GM19043 (cell line): ENCODE data around the gene PSMC3.
"Not testable (repeated sequence)": the region's sequence is repeated elsewhere in the genome, so short reads cannot be mapped to it uniquely, and the experiment has no call there.

Experiments used
- ATAC-seq: cut with Tn5 transposase; IDR thresholded peaks from one replicate; pipeline ENCODE4 v1.9.1; 2021; ENCODE audit warnings: low read depth; ENCODE audit not compliant: unreplicated experiment

Gene PSMC3

GRCh38 chr11:47426062-47426956 is at the start of gene PSMC3:
PSMC3 (minus strand) TSS chr11:47426439; CDS start chr11:47426279, 160 bp downstream.
- peak; percentile 84 for ATAC-seq

- no peak for ATAC-seq
Observed at GRCh38 chr11:47470671-47471070, 44.4 kb upstream of the PSMC3 start.

GRCh38 chr11:47469361-47470179 is 43.3 kb upstream of the PSMC3 start:
- no peak for ATAC-seq

- ATAC-seq = no peak
Observed at GRCh38 chr11:47468598-47469214, 42.5 kb upstream of the PSMC3 start.

- no peak for ATAC-seq
Observed at GRCh38 chr11:47467357-47467756, 41.1 kb upstream of the PSMC3 start.

- ATAC-seq = no peak
Observed at GRCh38 chr11:47466701-47467250, 40.5 kb upstream of the PSMC3 start.

GRCh38 chr11:47466201-47466600 is 40.0 kb upstream of the PSMC3 start:
- no peak for ATAC-seq

- no peak for ATAC-seq
Observed at GRCh38 chr11:47464483-47464882, 38.2 kb upstream of the PSMC3 start.

- no peak for ATAC-seq
Observed at GRCh38 chr11:47461876-47462275, 35.6 kb upstream of the PSMC3 start.

- no peak for ATAC-seq
Observed at GRCh38 chr11:47460571-47461235, 34.5 kb upstream of the PSMC3 start.

- ATAC-seq = not testable (repeated sequence)
Observed at GRCh38 chr11:47454258-47454671, 28.0 kb upstream of the PSMC3 start.

- ATAC-seq = no peak
Observed at GRCh38 chr11:47453365-47453764, 27.1 kb upstream of the PSMC3 start.

GRCh38 chr11:47451990-47452389 is 25.8 kb upstream of the PSMC3 start:
- ATAC-seq = no peak

- ATAC-seq = no peak
Observed at GRCh38 chr11:47451436-47451835, 25.2 kb upstream of the PSMC3 start.

GRCh38 chr11:47449541-47449940 is 23.3 kb upstream of the PSMC3 start:
- no peak for ATAC-seq

- no peak for ATAC-seq
Observed at GRCh38 chr11:47448566-47449427, 22.6 kb upstream of the PSMC3 start, which contains the start of gene RAPSN. RAPSN (minus strand) TSS chr11:47449136; CDS start chr11:47448964, 172 bp downstream.

- no peak for ATAC-seq
Observed at GRCh38 chr11:47447906-47448305, 21.7 kb upstream of the PSMC3 start.

- ATAC-seq = no peak
Observed at GRCh38 chr11:47446833-47447232, 20.6 kb upstream of the PSMC3 start.

GRCh38 chr11:47445840-47446239 is 19.6 kb upstream of the PSMC3 start:
- ATAC-seq = no peak
